Stimulated activated naive CD8-positive, alpha-beta T cell treated with anti-CD3 and anti-CD28 coated beads, Interleukin-15, amount 100 ng/mL, for 72 hours (primary cell): ENCODE measurements around the gene RAD1.

Source experiments
- ATAC-seq: fragments of 150-1000 bp; cut with Tn5 transposase; 2 replicates; pipeline ENCODE4 v1.10.0; 2021; ENCODE audit warnings: mild to moderate bottlenecking, moderate library complexity
- DNase-seq, 2 donors: peaks; one replicate each; pipeline ENCODE4 v3.0.0; 2021 to 2022
- H3K27ac Mint-ChIP-seq, 2 donors: one replicate each; pipeline ENCODE4 v1.8.0; 2022; ENCODE audit warnings: mild to moderate bottlenecking in 2 of 2, mixed read lengths in 2 of 2, moderate library complexity in 2 of 2
- H3K27me3 Mint-ChIP-seq: one replicate; pipeline ENCODE4 v1.8.0; 2022; ENCODE audit warnings: mixed read lengths
- H3K4me1 Mint-ChIP-seq: one replicate; pipeline ENCODE4 v1.8.0; 2022; ENCODE audit warnings: mild to moderate bottlenecking, mixed read lengths
- H3K4me3 Mint-ChIP-seq, 2 donors: one replicate each; pipeline ENCODE4 v1.8.0; 2022; ENCODE audit warnings: mild to moderate bottlenecking in 2 of 2, mixed read lengths in 2 of 2, moderate library complexity in 1 of 2
- H3K9me3 Mint-ChIP-seq, 2 donors: one replicate each; pipeline ENCODE4 v1.8.0; 2022; ENCODE audit warnings: mixed read lengths in 2 of 2

The RAD1 gene

GRCh38 chr5:34858790-34859189, 56.5 kb downstream of the RAD1 start:
- H3K4me3 Mint-ChIP-seq: no peak overlapping the region
- H3K27ac Mint-ChIP-seq: no peak overlapping the region
- ATAC-seq: no peak
- H3K27me3 Mint-ChIP-seq: no peaks in the 10 kb centered on the region
- H3K9me3 Mint-ChIP-seq: no peaks in the 10 kb centered on the region
- no peaks in the 10 kb centered on the region for H3K4me1 Mint-ChIP-seq
- no peak for DNase-seq

GRCh38 chr5:34857894-34858293, 57.4 kb downstream of the RAD1 start:
- ATAC-seq: no peak
- Mint-ChIP-seq H3K4me3 (no peak overlapping the region), H3K4me1 (no peaks in the 10 kb centered on the region), H3K27me3 (no peaks in the 10 kb centered on the region), H3K27ac (no peak overlapping the region), H3K9me3 (no peaks in the 10 kb centered on the region)
- no peak for DNase-seq

GRCh38 chr5:34857161-34857560, 58.1 kb downstream of the RAD1 start:
- no peak overlapping the region for H3K4me3 Mint-ChIP-seq
- H3K9me3 Mint-ChIP-seq: peaks cover 4 to 5% of the 10 kb centered on the region in 2 donors
- no peaks in the 10 kb centered on the region for H3K27me3 Mint-ChIP-seq
- ATAC-seq: no peak
- H3K4me1 Mint-ChIP-seq: no peaks in the 10 kb centered on the region
- no peak overlapping the region for H3K27ac Mint-ChIP-seq
- DNase-seq: no peak
